Endothelial cell (in vitro differentiated cells): ENCODE results near the gene MAPK8IP1. TPM values are rescaled to one million over a fixed set of nuclear protein-coding genes. Genes with fewer than 3 reads are reported as not detected.

Experiments used
- DNase-seq: peaks from one replicate; pipeline ENCODE4 v3.0.0; 2021; ENCODE audit warnings: low spot score
- H3K27ac Mint-ChIP-seq: one replicate; pipeline ENCODE4 v1.8.0; 2021; ENCODE audit warnings: mixed read lengths, inconsistent platforms; ENCODE audit not compliant: unreplicated experiment
- H3K27me3 Mint-ChIP-seq: one replicate; pipeline ENCODE4 v1.8.0; 2021; ENCODE audit warnings: mild to moderate bottlenecking, moderate library complexity, mixed read lengths, inconsistent platforms; ENCODE audit not compliant: unreplicated experiment
- H3K36me3 Mint-ChIP-seq: one replicate; pipeline ENCODE4 v1.8.0; 2021; ENCODE audit warnings: mild to moderate bottlenecking, low read depth, mixed read lengths, inconsistent platforms; ENCODE audit not compliant: unreplicated experiment
- H3K4me1 Mint-ChIP-seq: one replicate; pipeline ENCODE4 v1.8.0; 2021; ENCODE audit warnings: mild to moderate bottlenecking, mixed read lengths, inconsistent platforms; ENCODE audit not compliant: unreplicated experiment
- H3K4me3 Mint-ChIP-seq: one replicate; pipeline ENCODE4 v1.8.0; 2021; ENCODE audit warnings: mild to moderate bottlenecking, mixed read lengths, inconsistent platforms; ENCODE audit not compliant: unreplicated experiment
- H3K9me3 Mint-ChIP-seq: one replicate; pipeline ENCODE4 v1.8.0; 2021; ENCODE audit warnings: mixed read lengths, inconsistent platforms; ENCODE audit not compliant: unreplicated experiment
- total RNA-seq: library from RNA; stranded (reverse); fragmentation: NEBNext Ultra II Directional; extraction: Animal tissue kit (Norgen Biotek cat#: 25700); gene quantifications from one replicate; pipeline ENCODE4 v1.2.1, GENCODE V29; 2021; ENCODE audit not compliant: unreplicated experiment
- TF ChIP-seq, protein P1 (sequence below): fragments of 200-600 bp; sonication (generic); IDR thresholded peaks from one replicate; pipeline ENCODE4 v1.5.0; 2021; ENCODE audit warnings: antibody characterized with exemption; ENCODE audit not compliant: unreplicated experiment

The MAPK8IP1 gene
- total RNA-seq, 1 donor from 2014 or later, result 3.7 TPM

DNA sequence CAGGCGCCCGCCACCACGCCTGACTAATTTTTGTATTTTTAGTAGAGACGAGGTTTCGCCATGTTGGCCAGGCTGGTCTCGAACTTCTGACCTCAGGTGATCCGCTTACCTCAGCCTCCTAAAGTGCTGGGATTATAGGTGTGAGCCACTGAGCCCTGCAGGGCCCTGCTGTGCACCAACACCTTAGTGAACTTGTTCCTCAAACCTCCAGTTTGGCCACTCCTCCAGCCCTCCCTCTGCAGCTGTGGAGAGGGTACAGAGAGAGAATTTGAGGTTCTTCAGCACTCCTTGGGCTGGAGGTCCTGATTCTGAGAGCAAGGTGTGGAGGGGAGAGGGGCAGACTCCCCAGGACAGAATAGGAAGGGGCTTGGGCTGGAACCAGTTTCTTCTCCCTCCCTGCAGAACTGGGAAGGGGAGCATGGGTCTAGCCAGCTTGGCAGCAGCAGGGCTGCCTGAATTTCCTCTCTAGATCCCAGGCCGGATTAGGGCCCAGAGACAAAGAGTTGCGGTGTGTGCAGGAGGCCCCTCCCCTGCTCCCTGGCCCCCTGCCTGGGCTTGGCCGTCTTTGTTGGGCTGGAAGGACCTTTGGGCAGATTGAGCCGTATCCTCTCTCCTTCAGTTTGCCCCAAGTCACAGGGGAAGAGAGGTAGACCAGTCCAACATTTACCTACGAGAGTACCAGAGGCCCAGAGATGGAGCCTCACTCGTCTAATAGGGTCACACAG is 34.5 kb downstream of the MAPK8IP1 start:
- TF ChIP-seq, protein P1, sequence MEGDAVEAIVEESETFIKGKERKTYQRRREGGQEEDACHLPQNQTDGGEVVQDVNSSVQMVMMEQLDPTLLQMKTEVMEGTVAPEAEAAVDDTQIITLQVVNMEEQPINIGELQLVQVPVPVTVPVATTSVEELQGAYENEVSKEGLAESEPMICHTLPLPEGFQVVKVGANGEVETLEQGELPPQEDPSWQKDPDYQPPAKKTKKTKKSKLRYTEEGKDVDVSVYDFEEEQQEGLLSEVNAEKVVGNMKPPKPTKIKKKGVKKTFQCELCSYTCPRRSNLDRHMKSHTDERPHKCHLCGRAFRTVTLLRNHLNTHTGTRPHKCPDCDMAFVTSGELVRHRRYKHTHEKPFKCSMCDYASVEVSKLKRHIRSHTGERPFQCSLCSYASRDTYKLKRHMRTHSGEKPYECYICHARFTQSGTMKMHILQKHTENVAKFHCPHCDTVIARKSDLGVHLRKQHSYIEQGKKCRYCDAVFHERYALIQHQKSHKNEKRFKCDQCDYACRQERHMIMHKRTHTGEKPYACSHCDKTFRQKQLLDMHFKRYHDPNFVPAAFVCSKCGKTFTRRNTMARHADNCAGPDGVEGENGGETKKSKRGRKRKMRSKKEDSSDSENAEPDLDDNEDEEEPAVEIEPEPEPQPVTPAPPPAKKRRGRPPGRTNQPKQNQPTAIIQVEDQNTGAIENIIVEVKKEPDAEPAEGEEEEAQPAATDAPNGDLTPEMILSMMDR, result no peak

DNA sequence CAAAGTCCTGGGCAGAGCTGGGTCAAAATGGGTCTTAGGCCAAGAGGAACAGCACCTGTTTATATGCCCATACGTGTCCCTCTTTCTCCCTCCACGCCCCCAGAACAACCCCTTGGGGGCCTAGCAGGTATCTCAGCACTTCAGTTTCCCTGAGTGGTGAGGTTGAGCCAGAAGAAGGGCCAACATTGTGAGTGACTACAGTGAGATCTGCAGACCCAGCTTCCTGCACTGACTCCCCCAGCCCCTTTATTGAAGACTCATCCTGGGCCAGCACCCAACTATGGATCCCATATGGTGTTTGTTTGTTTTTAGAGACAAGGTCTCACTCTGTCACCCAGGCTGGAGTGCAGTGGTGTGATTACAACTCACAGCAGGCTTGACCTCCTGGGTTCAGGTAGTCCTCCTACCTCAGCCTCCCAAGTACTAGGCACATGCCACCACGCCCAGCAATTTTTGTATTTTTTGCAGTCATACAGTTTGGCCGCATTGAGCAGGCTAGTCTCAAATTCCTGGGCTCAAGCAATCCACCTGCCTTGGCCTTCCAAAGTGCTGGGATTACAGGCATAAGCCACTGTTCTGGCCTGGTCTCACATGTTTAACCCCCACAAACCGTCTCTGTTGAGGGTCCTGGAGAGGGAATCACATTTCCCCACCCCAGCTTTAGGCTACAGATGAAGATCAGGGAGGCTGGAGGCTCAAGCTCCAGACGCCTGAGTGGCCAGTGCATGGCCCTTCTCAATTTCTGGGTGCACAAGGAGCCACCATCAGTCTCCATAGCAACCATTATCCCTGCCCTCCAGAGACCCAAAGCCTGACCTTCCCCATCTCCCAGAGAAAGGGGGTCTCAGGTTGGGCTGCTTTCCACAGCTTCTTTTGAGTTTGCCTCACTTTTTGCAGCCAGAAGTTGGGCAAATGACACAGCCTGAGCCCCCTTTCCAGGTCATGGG is 35.4 kb downstream of the MAPK8IP1 start:
- DNase-seq, result no peak
- Mint-ChIP-seq H3K4me1 (peaks cover 28% of the 10 kb centered on the region), H3K36me3 (no peaks in the 10 kb centered on the region), H3K4me3 (peak overlapping the region; percentile 44), H3K27me3 (peaks cover 34% of the 10 kb centered on the region), H3K27ac (no peak overlapping the region), H3K9me3 (no peaks in the 10 kb centered on the region)
- TF ChIP-seq, protein P1, result no peak

More for the DNA sequence above, 34.5 kb downstream of the MAPK8IP1 start:
- DNase-seq, result no peak
- no peaks in the 10 kb centered on the region for H3K9me3 Mint-ChIP-seq
- H3K36me3 Mint-ChIP-seq, result no peaks in the 10 kb centered on the region
- H3K4me3 Mint-ChIP-seq, result no peak overlapping the region
- no peak overlapping the region for H3K27ac Mint-ChIP-seq
- peaks cover 28% of the 10 kb centered on the region for H3K4me1 Mint-ChIP-seq
- peaks cover 34% of the 10 kb centered on the region for H3K27me3 Mint-ChIP-seq

DNA sequence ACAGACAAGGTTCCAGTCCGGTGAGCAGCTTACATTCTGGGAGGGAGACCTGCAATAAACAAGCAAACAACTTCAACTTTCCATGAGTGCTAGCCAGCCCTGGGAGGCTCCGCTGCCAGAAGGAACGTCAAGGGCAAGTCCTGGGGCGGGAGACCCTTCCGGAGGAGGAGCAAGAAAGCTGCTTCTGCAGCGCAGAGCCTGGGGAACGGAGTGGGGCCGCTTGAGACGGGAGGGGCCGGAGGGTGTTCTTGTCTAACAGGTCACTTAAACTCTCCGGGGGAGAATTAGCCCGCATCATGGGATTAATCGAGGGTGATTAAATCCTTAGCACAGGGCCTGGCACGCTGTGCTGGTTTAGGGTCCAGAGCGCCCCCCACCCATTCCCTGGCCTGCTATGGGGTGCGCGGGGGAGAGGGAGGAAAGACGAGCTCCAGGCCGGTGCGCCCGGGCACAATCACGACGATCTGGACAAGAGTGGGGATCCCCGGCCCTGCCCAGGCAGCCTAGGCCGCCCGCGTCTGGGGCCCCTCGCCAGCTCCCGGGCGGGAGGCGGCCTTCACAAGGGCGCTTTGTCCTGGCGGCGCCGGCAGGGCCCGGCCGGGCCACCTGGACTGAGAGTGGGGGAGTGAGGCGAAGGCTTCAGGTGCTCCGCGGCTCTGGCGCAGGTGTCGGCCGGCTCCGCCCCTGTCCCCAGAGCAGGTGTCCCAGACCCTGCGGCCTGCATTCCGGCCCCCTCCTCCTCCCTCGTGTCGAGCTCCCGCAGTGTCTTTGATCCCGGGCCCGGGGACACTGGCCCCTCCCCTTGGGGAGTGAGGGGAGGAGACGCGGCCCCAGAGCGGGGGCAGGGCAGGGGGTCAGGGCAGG is 36.3 kb downstream of the MAPK8IP1 start:
- H3K36me3 Mint-ChIP-seq, result no peaks in the 10 kb centered on the region
- TF ChIP-seq, protein P1, result no peak
- H3K4me1 Mint-ChIP-seq, result peaks cover 25% of the 10 kb centered on the region
- peak overlapping the region; percentile 44 for H3K4me3 Mint-ChIP-seq
- no peak for DNase-seq
- H3K27ac Mint-ChIP-seq, result no peak overlapping the region
- H3K9me3 Mint-ChIP-seq, result no peaks in the 10 kb centered on the region
- peaks cover 33% of the 10 kb centered on the region for H3K27me3 Mint-ChIP-seq

DNA sequence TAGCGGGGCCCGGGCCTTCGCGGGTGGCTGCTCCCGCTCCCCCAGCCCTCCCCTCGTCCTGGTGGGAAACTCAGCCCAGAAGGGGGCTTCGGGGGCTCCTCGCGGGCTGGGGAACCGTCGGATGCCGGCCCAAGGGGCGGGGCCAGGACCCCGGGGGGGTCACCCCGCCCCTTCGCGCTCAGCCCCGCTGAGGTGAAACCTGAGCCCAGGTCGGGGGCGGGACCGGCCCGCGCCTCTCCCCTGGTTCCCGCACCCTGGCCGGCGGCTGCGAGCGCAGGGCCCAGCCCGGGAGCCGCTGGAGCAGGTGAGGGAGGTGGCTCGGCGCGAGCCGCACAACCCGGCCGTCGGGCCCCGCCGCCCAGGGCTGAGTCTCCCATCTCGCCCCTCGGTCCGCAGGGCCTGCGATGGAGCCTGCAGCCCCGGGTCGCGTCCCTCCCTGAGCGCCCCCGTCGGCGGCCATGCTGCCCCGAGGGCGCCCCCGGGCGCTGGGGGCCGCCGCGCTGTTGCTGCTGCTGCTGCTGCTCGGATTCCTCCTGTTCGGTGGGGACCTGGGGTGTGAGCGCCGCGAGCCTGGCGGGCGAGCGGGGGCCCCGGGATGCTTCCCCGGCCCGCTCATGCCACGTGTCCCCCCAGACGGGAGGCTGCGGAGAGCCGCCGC is 37.1 kb downstream of the MAPK8IP1 start, which contains the start of gene LARGE2:
TSS of gene LARGE2 (plus strand) at position 232 of the 658 bp plus-strand sequence. CDS start at position 459, 227 bp downstream.
- Mint-ChIP-seq H3K4me1 (peaks cover 22% of the 10 kb centered on the region), H3K27ac (no peak within 1 kb of the TSS), H3K9me3 (no peaks in the 10 kb centered on the region), H3K36me3 (no peaks in the 10 kb centered on the region), H3K27me3 (peaks cover 32% of the 10 kb centered on the region), H3K4me3 (peak within 1 kb of the TSS; percentile 47)
- no peak for DNase-seq
- TF ChIP-seq, protein P1, result no peak
